Measurements from ENCODE around the gene RAB7A. TPM values are rescaled to one million over a fixed set of nuclear protein-coding genes. Genes with fewer than 3 reads are reported as not detected.

RAB7A gene
- total and polyA plus RNA-seq, 2 of the 8 experiments (the other 6 are each of a cell fraction or from before 2014, with no cell fraction given): 179 to 195 TPM

DNA sequence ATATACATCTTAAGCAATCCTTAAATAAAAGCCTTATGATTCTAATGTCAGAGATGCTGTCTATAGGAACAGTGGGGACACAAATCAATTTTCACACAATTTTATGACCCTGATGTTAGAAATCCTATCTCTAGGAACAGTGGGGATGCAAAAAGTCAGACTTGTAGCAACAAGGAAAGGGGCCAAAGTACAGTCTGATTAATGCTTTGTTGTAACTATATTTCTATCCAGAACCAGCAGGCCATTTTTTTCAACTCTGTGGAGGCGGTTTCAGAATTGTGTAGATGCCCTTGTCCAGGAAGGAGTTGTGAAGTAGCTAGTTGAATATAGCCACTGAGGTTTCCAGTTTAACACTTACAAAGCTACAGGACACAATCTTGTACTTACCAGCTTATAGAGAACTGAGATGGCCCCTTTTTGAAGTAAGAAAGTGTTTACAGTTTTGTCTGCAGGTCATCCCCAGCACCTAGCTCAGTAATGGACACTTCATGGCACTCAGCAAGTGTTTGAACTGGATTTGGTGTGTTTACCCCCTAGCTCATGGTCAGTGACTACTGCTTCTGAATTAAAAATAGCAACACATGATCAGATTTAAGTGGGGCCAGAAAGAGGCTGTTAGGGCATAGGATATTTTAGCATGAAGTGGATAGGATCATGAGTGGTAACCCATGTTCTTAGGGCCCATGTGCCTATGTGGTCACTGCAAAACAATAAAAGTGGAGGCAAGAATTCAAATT is 54.3 kb downstream of the RAB7A start (continued):
- no peak for TF ChIP-seq KDM4A (IDR thresholded peaks at IDR 0.05; ENCODE audit: low read depth, low read length, severe bottlenecking)
- no peak for TF ChIP-seq JUN (IDR thresholded peaks at IDR 0.05; ENCODE audit: low read depth, low read length)
- TF ChIP-seq, protein P1, sequence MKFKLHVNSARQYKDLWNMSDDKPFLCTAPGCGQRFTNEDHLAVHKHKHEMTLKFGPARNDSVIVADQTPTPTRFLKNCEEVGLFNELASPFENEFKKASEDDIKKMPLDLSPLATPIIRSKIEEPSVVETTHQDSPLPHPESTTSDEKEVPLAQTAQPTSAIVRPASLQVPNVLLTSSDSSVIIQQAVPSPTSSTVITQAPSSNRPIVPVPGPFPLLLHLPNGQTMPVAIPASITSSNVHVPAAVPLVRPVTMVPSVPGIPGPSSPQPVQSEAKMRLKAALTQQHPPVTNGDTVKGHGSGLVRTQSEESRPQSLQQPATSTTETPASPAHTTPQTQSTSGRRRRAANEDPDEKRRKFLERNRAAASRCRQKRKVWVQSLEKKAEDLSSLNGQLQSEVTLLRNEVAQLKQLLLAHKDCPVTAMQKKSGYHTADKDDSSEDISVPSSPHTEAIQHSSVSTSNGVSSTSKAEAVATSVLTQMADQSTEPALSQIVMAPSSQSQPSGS (IDR thresholded peaks at IDR 0.05; ENCODE audit: low read length): no peak

Measured in H1 (cell line).